Measurements from ENCODE around the gene RFX6.

RFX6 gene

GRCh38 chr6:116971959-116972358 is 94.9 kb downstream of the RFX6 start:
- no peak for DNase-seq

DNA sequence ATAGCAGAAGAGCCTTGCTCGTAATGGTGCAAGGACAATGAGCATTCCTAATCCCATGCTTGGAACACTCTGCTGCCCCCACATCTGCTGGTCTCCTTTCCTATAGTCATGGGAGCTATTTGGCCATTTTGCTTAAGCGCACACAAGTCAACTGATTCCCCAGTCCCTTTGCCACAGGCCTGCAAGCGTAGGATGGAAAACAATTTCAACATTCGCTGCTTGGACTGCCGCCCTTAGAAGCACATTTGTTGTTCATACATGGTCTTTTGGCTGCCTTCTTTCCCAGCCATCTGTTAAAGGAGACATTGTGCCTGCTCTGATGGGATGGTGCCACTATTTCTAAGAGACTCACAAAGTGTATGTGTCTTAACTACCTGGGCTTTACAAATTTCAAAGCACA is 96.9 kb downstream of the RFX6 start:
- DNase-seq, result no peak

DNA sequence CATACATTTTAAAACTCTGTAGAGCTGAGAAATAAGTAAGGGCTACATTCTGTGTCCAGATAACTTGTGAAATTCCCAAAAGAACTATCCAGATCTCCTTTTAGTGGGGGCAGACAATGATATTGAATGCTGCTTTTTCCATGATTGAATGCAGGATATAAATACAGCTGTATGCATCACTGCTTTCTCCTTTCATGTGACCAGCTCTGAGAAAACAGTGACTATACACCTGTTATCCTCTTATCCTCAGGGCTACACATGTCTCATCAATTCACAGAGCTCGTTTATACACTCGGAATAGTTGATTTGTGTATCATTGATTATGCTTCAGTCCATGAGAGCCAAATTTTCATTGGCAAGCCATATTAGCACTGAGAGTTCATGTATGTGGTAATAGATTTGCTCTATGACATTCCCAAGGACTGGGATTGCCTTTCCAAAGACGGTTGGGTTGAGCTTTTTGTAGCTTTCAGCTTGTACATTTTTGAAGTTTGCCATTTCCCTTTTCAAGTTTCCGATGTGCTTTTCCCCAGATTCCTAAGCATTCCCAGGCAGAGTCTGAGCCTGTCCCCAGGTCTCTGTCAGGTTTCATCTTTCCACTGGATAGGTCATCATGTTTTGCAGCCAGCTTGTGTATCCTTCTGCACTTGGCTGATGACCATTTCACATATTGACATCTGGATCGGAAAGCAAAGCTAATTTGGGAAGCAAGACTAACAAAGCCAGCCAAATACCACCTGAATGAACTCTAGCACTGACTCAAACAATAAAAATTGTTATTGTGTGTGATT is 97.7 kb downstream of the RFX6 start:
- no peak for DNase-seq

DNA sequence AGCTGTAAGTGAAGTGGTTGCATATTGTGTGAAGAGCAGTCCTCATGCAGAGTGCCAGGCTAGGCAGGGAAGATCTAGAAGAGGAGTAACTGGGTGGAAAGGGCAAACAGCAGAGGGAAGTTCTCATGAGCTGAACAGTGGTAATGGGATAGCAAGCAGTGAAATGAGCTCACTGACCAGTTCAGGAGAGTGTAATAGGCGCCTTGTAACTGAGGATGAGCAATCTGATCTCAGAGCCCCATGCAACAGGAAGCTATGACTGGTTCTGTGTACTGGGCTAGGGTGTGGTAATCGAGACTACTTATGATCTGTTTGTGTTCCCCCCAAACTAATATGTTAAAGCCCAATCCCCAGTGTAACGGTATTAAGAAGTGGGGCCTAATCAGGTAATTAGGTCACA is 98.6 kb downstream of the RFX6 start:
- DNase-seq, result no peak

DNA sequence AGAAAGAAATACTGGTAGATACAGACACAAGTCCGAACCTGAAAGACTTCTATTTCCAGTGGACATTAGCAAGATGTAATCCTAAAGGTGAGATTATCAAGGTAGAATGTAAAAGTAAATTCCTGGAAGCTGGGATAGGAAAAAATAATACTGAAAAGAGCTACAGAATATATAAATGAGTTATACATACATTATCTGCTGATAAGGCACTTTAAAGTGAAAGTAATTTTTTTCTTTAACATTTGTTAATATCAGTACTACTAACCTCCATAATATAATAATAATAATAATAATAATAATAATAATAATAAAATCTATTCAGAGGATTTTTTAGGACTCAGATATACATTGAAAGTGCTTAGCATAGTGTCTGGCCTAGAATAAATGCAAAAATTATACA is 102.5 kb downstream of the RFX6 start:
- no peak for DNase-seq
